ENCODE results near the gene NAA80.

The NAA80 gene

GRCh38 chr3:50298836-50299637 is at the start of gene NAA80, which contains the start of gene HYAL3:
Gene NAA80 (minus strand): TSS chr3:50299405. CDS start chr3:50297463, 1,942 bp downstream.
Gene HYAL3 (minus strand): TSS chr3:50299405. CDS start chr3:50295602, 3,803 bp downstream.
- peak; percentile 90 for ATAC-seq

GRCh38 chr3:50347187-50347813 is 48.1 kb upstream of the NAA80 start:
- TF ChIP-seq ZNF70 (CRISPR knock-in tag; IDR thresholded peaks at IDR 0.05) (0 out of 2 replicates have a peak, but pooled peaks have one; percentile 20), TCF4 (CRISPR knock-in tag; IDR thresholded peaks at IDR 0.05; ENCODE audit: borderline replicate concordance) (no peak)
- ATAC-seq, result peak; percentile 8

More at GRCh38 chr3:50298836-50299637, at the start of gene NAA80, which contains the start of gene HYAL3:
- no peak for TF ChIP-seq CSRNP3 (CRISPR knock-in tag; IDR thresholded peaks at IDR 0.05)
- no peak for TF ChIP-seq TCF4 (CRISPR knock-in tag; IDR thresholded peaks at IDR 0.05; ENCODE audit: borderline replicate concordance)
- no peak for TF ChIP-seq CSDC2 (CRISPR knock-in tag; IDR thresholded peaks at IDR 0.05)
- no peak for TF ChIP-seq RARB (CRISPR knock-in tag; IDR thresholded peaks at IDR 0.05)
- TF ChIP-seq SNAI2 (CRISPR knock-in tag; IDR thresholded peaks at IDR 0.05), result no peak
- TF ChIP-seq PPARA (CRISPR knock-in tag; IDR thresholded peaks at IDR 0.05; ENCODE audit: borderline replicate concordance), result no peak
- TF ChIP-seq ZNF8 (CRISPR knock-in tag; IDR thresholded peaks at IDR 0.05), result peak; percentile 93
- 0 out of 2 replicates have a peak, but pooled peaks have one; percentile 26 for TF ChIP-seq ZFP3 (CRISPR knock-in tag; IDR thresholded peaks at IDR 0.05)

GRCh38 chr3:50345586-50346234 is 46.5 kb upstream of the NAA80 start, which contains the start of gene ZMYND10:
Gene ZMYND10 (minus strand): TSS chr3:50345732. CDS start chr3:50345579, 153 bp downstream.
- no peak for TF ChIP-seq TOX (CRISPR knock-in tag; IDR thresholded peaks at IDR 0.05; ENCODE audit: borderline replicate concordance)
- no peak for TF ChIP-seq ZNF70 (CRISPR knock-in tag; IDR thresholded peaks at IDR 0.05)
- no peak for TF ChIP-seq BACH2 (CRISPR knock-in tag; IDR thresholded peaks at IDR 0.05; ENCODE audit: borderline replicate concordance)
- no peak for TF ChIP-seq ISL1 (CRISPR knock-in tag; IDR thresholded peaks at IDR 0.05)
- no peak for TF ChIP-seq ZNF8 (CRISPR knock-in tag; IDR thresholded peaks at IDR 0.05)
- TF ChIP-seq SNAI2 (CRISPR knock-in tag; IDR thresholded peaks at IDR 0.05), result no peak
- no peak for TF ChIP-seq TCF4 (CRISPR knock-in tag; IDR thresholded peaks at IDR 0.05; ENCODE audit: borderline replicate concordance)
- no peak for TF ChIP-seq PPARA (CRISPR knock-in tag; IDR thresholded peaks at IDR 0.05; ENCODE audit: borderline replicate concordance)
- TF ChIP-seq ZFP30 (CRISPR knock-in tag; IDR thresholded peaks at IDR 0.05), result no peak
- TF ChIP-seq CSDC2 (CRISPR knock-in tag; IDR thresholded peaks at IDR 0.05), result no peak
- no peak for TF ChIP-seq GLIS3 (CRISPR knock-in tag; IDR thresholded peaks at IDR 0.05)
- no peak for TF ChIP-seq OSR1 (CRISPR knock-in tag; IDR thresholded peaks at IDR 0.05)
- TF ChIP-seq ESRRG (CRISPR knock-in tag; IDR thresholded peaks at IDR 0.05), result no peak
- no peak for TF ChIP-seq RARB (CRISPR knock-in tag; IDR thresholded peaks at IDR 0.05)
- no peak for TF ChIP-seq ARNTL (CRISPR knock-in tag; IDR thresholded peaks at IDR 0.05; ENCODE audit: borderline replicate concordance, low read depth)
- TF ChIP-seq ZC3H10 (CRISPR knock-in tag; IDR thresholded peaks at IDR 0.05), result no peak
- no peak for TF ChIP-seq PATZ1 (CRISPR knock-in tag; IDR thresholded peaks at IDR 0.05; ENCODE audit: borderline replicate concordance)
- TF ChIP-seq TSHZ2 (CRISPR knock-in tag; IDR thresholded peaks at IDR 0.05), result no peak
- TF ChIP-seq POU6F1 (CRISPR knock-in tag; IDR thresholded peaks at IDR 0.05; ENCODE audit: borderline replicate concordance, low read depth), result no peak
- TF ChIP-seq CREB5 (CRISPR knock-in tag; IDR thresholded peaks at IDR 0.05; ENCODE audit: low read depth), result no peak
- ATAC-seq, result no peak

Measured in SK-N-SH treated with all-trans-retinoic acid at 6 μM for 48 hours (cell line).